Fibroblast of villous mesenchyme (primary cell): Measurements from ENCODE around the gene SPP2. TPM values are rescaled to one million over a fixed set of nuclear protein-coding genes. Genes with fewer than 3 reads are reported as not detected.

Experiments
- DNase-seq: peaks from one replicate; pipeline ENCODE4 v3.0.0-alpha.2; 2010; ENCODE audit warnings: low read depth
- H3K4me3 ChIP-seq: 2 replicates; pipeline ENCODE4 v1.5.1; 2011; ENCODE audit warnings: low read depth, mild to moderate bottlenecking, low read length
- total RNA-seq: library from RNA; depleted of rRNA; stranded (reverse); fragments of >200 nt; gene quantifications from 2 replicates; pipeline ENCODE4 v1.2.3, GENCODE V29; 2012
- TF ChIP-seq, protein P1 (sequence below): IDR thresholded peaks from 2 replicates; pipeline ENCODE4 v1.5.1; 2012; ENCODE audit warnings: low read depth, mild to moderate bottlenecking, low read length; ENCODE audit not compliant: insufficient read depth

The SPP2 gene
- total RNA-seq, 1 donor = not detected

DNA sequence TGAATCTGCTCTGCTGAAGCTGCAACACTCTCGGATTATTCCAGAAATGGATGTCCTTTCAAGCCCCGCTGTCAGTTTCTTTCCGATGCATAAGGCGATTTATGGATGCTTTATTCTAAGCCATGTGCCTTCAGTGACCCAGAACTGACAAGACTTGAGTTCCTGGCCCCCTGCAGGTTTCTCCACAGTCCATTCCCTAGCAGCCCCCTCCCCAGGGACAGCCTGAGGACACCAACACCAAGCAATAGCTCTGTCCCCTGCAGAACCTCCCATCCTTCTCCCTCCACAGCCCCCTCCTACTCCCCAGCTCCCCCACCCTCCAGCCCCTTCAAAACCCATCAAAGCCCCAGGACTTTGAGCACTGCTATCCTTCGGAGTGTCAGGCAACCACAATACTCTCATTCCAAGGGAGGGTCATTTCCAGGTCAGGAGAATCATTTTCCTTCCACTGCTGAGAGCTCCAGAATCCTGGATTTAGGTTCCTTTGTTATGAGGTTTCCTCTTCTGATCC, 24.6 kb upstream of the SPP2 start:
- TF ChIP-seq, protein P1, sequence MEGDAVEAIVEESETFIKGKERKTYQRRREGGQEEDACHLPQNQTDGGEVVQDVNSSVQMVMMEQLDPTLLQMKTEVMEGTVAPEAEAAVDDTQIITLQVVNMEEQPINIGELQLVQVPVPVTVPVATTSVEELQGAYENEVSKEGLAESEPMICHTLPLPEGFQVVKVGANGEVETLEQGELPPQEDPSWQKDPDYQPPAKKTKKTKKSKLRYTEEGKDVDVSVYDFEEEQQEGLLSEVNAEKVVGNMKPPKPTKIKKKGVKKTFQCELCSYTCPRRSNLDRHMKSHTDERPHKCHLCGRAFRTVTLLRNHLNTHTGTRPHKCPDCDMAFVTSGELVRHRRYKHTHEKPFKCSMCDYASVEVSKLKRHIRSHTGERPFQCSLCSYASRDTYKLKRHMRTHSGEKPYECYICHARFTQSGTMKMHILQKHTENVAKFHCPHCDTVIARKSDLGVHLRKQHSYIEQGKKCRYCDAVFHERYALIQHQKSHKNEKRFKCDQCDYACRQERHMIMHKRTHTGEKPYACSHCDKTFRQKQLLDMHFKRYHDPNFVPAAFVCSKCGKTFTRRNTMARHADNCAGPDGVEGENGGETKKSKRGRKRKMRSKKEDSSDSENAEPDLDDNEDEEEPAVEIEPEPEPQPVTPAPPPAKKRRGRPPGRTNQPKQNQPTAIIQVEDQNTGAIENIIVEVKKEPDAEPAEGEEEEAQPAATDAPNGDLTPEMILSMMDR = no peak
- peak; percentile 3 for DNase-seq
- peak overlapping the region; percentile 33 for H3K4me3 ChIP-seq

DNA sequence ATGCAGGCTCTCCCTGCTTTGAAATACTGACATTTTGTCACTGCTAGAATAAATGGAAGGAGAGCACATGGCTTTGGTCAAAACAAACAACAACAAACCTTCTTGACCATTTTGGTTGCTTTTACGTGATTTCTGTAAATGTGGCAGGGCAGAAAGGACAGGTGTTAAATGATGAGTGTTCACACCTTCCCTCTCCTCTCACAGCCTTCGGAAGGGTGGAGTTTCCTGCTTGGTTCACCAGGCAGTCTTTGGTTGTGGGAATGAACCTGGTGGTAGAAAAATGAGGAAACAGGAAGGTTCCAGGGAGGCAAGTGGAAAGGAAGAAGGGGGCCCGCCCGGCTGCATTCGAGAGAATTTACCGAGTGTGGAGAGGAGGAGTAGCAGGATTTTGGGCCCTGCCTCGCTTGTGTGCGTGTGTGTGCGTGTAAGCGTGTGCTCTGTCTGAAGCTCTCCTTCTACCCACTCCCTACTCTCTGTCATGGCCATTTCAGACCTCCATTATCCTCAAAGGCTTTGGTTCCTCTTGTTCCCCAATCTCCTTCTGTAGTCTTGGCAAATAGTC, 23.7 kb upstream of the SPP2 start:
- H3K4me3 ChIP-seq = no peak overlapping the region
- no peak for DNase-seq
- TF ChIP-seq, protein P1 = no peak

DNA sequence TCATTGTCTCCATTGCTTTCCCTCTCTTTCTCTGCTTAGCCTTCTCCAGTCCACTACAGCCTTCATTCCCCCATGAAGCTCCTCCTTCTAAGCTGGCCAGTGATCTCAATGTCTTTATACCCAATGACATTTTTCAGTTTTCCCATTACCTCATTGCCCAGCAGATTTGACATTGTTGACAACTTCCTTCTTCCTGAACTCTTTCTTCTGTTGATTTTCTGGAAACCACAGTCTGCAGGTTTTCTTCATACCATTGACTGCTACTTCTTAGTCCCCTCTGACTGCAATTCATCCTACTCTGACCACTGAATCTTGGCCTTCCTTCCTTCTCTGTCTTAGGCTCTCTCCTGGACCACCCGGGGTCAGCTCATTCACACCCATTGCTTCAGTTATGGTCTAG, 22.9 kb upstream of the SPP2 start:
- no peak overlapping the region for H3K4me3 ChIP-seq
- TF ChIP-seq, protein P1 = no peak
- DNase-seq = no peak

DNA sequence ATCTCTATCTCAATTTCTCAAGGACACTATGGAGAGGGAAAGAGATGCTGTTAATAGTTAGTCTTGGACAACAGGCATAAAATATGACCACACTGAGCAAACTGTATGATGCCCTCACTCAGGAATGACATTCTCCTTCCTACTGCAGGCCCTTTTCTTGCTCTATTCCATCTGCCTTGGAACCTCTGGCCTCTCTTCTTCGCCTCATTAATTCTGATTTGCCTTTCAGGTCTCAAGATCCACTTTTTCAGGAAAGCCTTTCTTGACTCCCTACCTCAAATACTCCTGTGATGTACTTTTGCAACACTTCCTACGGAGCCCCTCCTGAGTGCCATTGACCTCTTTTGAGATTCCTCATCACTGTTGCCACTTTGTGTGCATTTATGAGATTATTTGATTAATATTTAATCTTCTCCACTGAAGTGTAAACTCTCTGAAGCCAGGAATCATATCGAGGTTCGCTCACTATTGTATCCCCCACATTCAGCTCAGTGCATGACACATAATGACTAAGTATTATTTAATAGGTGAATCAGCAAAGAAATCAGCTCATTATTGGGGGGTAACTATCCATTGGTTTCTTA, 21.3 kb upstream of the SPP2 start:
- TF ChIP-seq, protein P1 = no peak
- DNase-seq = no peak
- H3K4me3 ChIP-seq = no peak overlapping the region

DNA sequence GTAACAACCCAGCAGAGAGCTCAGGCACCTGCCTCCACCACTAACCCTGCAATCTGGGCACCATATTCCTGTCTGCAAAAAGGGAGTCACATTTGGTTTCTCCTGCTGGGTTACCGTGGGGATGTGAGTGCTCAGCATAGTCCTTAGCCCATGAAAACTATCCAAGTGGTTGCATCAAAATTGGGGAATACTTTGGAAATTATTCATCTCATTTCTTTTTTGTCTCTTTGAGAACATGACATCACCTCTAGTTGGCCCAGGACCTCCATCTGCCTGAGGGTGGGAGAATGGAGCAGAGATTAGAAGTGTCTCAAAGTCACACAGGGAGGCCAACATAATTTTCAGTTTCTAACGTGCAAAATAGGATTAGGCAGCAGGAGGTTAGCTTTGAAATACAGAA, 19.3 kb upstream of the SPP2 start:
- no peak for DNase-seq
- TF ChIP-seq, protein P1 = no peak
- no peak overlapping the region for H3K4me3 ChIP-seq

DNA sequence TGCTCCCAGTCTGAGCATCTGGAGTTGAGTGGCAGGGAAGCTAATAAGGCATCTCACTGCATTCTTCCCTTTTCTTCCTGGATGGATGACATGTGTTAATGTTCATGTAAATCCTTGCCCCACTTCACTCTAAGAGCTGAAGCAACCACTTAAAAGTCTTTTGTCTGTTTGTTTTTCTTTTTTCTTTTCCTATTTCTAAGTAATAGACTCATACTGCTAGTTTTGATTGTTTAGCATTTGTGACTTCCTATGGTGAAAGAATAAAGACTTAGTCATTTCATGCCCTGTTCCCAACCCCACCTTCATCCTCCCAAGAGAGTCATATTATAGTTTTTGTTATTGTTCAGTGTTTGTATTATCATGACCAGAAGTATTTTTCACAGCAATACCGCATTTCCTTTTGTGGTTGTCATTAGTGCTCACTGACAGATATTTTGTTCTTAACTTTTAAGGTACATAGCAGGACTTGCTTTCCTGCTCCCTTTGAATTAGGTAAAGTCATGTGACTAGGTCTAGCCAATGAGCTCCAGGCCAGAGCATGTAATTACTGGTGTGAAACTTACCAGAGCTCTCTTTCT, 18.1 kb upstream of the SPP2 start:
- TF ChIP-seq, protein P1 = no peak
- DNase-seq = peak; percentile 68
- H3K4me3 ChIP-seq = no peak overlapping the region
